ENCODE results near the gene MROH8.
"Not testable (repeated sequence)": the region's sequence is repeated elsewhere in the genome, so short reads cannot be mapped to it uniquely, and the experiment has no call there.

MROH8 gene

DNA sequence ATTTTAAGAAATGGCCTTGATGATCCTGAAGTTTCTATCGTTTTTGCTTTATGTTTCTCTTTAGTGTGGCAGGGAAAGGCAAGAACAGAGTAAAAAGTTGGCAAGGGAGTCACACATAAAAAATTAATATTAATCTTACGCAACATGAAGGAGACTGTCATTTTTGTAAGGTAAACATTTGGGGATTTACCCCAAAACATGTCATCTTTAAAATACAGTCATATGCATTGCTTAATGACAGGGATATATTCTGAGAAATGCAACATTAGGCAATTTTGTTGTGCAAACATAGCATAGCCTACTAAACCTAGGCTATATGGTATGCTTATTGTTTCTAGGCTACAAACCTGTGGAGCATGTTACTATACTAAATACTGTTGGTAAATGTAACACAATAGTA is 88.9 kb downstream of the MROH8 start:
- no peak for DNase-seq (ENCODE audit: low spot score)

DNA sequence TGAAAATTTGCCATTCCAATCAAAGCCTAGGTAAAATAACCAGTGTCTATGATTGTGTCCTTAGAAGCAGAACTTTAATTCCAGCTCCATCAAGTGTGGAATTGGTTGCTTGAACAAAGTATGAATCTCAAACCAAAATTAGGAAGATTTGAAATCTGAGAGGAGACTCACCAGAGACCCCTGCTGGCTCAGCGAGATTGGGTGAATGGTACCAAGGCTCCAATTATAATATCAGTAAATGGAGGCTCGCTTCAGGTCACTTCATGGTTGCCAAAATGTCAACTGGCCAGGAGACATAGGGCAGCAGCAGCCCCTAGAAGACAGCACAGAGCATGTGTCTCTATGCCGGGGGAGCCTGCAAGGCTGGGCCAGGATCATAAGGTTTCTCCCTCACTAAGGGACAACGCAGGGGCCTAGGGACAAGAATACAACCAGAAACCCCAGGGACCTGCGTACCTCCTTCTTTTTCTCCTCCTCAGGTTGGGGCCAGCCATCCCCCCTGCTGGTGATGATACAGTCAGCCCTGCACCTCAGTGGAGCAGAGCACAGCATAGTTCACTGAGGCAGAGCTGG is 97.5 kb downstream of the MROH8 start:
- no peak for DNase-seq (ENCODE audit: low spot score)

DNA sequence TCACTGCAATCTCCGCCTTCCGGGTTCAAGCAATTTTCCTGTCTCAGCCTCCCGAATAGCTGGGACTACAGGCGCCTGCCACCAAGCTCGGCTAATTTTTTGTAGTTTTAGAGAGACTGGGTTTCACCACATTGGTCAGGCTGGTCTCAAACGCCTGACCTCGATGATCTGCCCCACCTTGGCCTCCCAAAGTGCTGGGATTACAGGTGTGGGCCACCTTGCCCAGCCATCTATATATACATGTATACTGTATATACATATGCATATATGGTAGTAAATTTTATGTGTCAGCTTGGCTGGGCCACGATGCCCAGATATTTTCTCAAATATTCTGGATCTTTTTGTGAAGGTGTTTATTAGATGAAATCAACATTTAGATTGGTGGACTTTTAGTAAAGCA is 102.3 kb downstream of the MROH8 start:
- no peak for DNase-seq (ENCODE audit: low spot score)

DNA sequence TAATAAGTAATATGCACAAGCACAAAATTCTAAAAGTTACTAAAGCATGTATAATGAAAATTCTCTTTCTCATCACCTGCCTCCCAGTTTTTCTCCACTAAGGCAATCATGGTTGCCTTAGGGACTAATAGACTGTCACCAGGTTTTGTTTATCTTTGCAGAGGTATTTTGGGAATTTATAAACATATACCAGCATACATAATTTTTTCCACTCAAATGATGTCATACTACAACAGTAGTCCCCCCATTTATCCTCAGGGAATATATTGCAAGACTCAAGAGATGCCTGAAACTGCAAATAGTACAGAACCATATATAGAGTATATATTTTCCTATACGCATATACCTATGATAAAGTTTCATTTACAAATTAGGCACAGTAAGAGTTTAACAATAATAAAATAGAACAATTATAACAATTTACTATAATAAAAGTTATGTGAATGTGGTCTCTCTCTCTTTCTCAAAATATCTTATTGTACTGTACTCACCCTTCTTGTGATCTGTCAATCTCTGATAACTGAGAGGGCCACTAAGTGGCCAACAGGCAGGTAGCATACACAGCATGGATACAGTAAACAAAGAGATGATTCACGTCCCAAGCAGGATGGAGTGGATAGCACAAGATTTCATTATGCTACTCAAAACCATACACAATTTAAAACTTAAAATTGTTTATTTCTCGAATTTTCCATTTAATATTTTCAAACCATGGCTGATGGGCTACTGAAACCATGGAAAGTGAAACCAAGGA is 103.2 kb downstream of the MROH8 start:
- DNase-seq (ENCODE audit: low spot score) = no peak

DNA sequence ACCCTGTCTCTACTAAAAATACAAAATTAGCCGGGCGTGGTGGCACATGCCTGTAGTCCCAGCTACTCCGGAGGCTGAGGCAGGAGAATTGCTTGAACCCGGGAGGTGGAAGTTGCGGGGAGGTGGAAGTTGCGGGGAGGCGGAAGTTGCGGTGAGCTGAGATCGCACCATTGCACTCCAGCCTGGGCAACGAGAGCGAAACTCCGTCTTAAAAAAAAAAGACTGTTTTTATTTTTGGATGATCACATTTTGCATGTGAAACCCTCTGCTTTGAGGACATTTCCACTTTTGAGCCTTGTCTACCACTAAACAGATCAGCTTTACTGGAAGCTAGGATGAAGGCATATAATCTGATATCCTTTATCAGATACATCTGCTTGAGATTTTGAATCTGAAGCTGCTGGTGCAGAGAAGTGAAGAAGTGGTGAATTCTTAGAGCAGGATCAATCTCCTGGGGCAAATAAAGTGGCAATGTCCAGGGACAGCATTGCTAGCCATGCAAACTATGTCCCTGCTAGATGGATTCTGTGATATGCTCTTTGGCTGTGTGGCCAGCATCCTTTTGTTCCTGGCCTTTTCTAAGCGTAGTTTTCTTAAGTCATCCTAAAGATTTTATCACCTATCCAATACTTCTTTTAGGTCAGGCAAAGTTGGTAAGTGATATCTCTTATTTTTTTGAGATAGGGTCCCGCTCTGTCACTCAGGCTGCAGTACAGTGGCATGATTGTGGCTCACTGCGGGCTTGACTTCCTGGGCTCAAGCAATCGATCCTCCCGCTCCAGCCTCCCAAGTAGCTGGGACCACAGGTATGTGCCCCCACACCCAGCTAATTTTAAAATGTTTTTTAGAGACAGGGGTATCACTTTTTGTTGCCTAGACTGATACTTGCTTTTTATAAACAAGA is 106.8 kb downstream of the MROH8 start:
- no peak for DNase-seq (ENCODE audit: low spot score)

DNA sequence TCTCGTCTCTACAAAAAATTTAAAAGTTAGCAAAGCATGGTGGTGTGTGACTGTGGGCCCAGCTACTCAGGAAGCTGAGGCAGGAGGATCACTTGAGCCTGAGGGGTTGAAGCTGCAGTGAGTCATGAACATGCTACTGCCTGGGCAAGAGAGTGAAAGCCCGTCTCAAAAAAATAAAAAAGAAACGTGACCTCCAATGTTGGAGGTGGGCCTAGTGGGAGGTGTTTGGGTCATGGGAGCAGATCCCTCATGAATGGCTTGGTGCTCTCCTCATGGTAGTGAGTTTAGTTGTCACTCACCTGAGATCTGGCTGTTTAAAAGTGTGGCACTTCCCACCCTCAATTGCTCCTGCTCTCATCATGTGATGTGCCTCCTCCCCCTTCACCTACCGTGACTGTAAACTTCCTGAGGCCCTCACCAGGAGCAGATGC is 107.9 kb downstream of the MROH8 start:
- no peak for DNase-seq (ENCODE audit: low spot score)

DNA sequence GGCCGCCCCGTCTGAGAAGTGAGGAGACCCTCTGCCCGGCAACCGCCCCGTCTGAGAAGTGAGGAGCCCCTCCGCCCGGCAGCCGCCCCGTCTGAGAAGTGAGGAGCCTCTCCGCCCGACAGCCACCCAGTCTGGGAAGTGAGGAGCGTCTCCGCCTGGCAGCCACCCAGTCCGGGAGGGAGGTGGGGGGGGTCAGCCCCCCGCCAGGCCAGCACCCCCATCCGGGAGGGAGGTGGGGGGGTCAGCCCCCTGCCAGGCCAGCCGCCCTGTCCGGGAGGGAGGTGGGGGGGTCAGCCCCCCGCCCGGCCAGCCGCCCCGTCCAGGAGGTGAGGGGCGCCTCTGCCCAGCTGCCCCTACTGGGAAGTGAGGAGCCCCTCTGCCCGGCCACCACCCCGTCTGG is 109.8 kb downstream of the MROH8 start:
- not testable (repeated sequence) for DNase-seq (ENCODE audit: low spot score)

DNA sequence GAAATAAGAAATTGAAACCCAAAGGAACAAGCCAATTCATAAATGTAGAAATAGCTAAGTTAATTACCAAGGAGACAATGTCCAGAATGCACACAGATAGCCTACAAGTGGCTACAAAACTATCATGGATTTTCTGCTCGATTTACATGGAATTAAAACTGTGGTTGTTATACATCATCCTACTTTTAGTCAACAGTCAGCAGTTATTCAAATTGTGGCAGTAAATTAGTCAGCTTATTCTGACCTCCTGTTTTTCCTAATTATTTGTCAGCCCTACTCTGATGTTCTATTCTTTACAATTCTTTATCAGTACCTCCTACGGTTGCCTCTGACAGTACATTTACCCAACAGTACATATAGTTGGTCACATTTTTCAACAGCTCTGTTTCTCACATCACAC is 113.2 kb downstream of the MROH8 start:
- no peak for DNase-seq (ENCODE audit: low spot score)

DNA sequence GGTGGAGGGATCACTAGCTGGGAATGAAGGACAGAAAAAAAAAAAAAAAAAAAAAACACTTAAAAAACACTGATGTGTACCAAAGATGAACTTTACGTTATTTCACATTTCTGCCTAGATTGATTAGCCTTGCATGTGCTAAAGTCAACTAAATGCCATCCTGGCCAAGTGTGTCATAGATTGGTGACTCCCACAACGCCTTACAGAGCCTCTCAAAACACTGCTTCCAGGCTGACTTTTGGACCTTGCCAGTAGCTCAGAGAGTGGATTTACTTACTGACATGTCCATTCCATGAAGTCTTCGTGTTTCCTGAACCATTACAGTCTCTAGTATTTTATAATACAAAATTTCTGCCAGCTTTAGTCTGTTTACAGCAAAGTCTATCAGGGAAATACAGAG is 124.1 kb downstream of the MROH8 start:
- no peak for DNase-seq (ENCODE audit: low spot score)

DNA sequence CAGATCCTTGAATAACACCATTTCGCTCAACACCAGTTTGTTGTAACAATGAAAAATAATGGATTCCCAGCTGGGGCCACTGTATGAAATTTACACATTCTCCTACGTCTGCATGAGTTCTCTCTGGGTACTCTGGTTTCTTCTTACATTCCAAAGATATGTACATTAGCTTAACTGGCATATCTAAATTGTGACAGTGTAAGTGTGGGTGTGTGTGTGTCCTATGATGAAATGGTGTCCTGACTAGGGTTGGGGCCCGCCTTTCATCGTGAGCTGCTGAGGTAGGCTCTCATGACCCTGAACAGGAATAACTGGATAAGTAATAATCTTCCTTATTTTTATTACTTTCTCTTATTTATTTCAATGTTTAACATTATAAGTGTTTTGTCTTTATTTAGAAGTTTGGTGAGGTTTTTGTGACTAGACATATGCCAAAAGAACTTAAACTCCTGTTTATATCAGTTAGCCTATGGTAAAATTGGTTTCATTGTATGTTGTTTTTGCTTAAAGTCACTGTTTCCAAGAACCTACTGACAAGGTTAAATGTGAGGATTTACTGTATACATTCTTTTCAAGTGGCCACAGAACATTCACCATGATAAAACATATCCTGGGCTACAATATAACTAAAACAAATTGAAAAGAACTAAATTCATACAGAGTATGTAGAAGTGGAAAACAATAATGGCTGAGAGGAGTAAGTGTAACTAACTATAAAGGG is 126.0 kb downstream of the MROH8 start:
- no peak for DNase-seq (ENCODE audit: low spot score)
